Natural killer cell (primary cell): Measurements from ENCODE around the gene AIDA. TPM values are rescaled to one million over a fixed set of nuclear protein-coding genes. Genes with fewer than 3 reads are reported as not detected.
"Not testable (repeated sequence)": the region's sequence is repeated elsewhere in the genome, so short reads cannot be mapped to it uniquely, and the experiment has no call there.

Source experiments
- ATAC-seq, 3 donors: fragments of 150-1000 bp in 2 of 3; fragments of 200-7000 bp in 1 of 3; cut with Tn5 transposase; 1 replicate in 1 of 3; 2 replicates in 2 of 3; pipeline ENCODE4 v1.10.0; 2021; ENCODE audit warnings: mild to moderate bottlenecking in 2 of 3, moderate library complexity in 2 of 3
- DNase-seq, 2 donors: peaks; one replicate each; pipeline versions ENCODE4 v3.0.0 to v3.0.0-alpha.2; 2013 to 2021; ENCODE audit warnings: mixed read lengths in 1 of 2
- H3K27ac ChIP-seq: one replicate; pipeline ENCODE4 v1.5.1; 2013; ENCODE audit warnings: mild to moderate bottlenecking, low read length
- H3K27me3 ChIP-seq: one replicate; pipeline ENCODE4 v1.6.1; 2013; ENCODE audit warnings: low read length; ENCODE audit not compliant: control insufficient read depth, insufficient read depth
- H3K36me3 ChIP-seq: one replicate; pipeline ENCODE4 v1.6.1; 2013; ENCODE audit warnings: low read length; ENCODE audit not compliant: control insufficient read depth, insufficient read depth
- H3K4me1 ChIP-seq: one replicate; pipeline ENCODE4 v1.6.1; 2013; ENCODE audit warnings: low read length; ENCODE audit not compliant: control insufficient read depth, insufficient read depth
- H3K4me3 ChIP-seq: one replicate; pipeline ENCODE4 v1.5.1; 2013; ENCODE audit warnings: low read length
- H3K9me3 ChIP-seq: one replicate; pipeline ENCODE4 v1.6.1; 2013; ENCODE audit warnings: low read length; ENCODE audit not compliant: control insufficient read depth, insufficient read depth
- H3K27ac Mint-ChIP-seq, 2 donors: one replicate each; pipeline ENCODE4 v1.8.0; 2022; ENCODE audit warnings: mild to moderate bottlenecking in 2 of 2, mixed read lengths in 2 of 2, moderate library complexity in 1 of 2
- H3K27me3 Mint-ChIP-seq, 2 donors: one replicate each; pipeline ENCODE4 v1.8.0; 2022; ENCODE audit warnings: low read depth in 2 of 2, mixed read lengths in 2 of 2
- H3K36me3 Mint-ChIP-seq: one replicate; pipeline ENCODE4 v1.8.0; 2022; ENCODE audit warnings: mixed read lengths
- H3K4me1 Mint-ChIP-seq, 2 donors: one replicate each; pipeline ENCODE4 v1.8.0; 2022; ENCODE audit warnings: mixed read lengths in 2 of 2
- H3K4me3 Mint-ChIP-seq: one replicate; pipeline ENCODE4 v1.8.0; 2022; ENCODE audit warnings: mild to moderate bottlenecking, moderate library complexity, mixed read lengths
- H3K9me3 Mint-ChIP-seq, 2 donors: one replicate each; pipeline ENCODE4 v1.8.0; 2022; ENCODE audit warnings: mixed read lengths in 2 of 2
- CTCF ChIP-seq: fragments of 200-600 bp; IDR thresholded peaks from one replicate; pipeline ENCODE4 v1.8.0; 2022; ENCODE audit warnings: antibody characterized with exemption
- WGBS: methylation state at CpG from one replicate; pipeline ENCODE4 v1.1.7; 2013; ENCODE audit warnings: missing lambda C conversion rate; ENCODE audit not compliant: insufficient coverage; 5-methylcytosine and 5-hydroxymethylcytosine counted together
- intact Hi-C: fragments of 100-400 bp; cut with micrococcal nuclease; formaldehyde crosslinking; loops from one replicate; pipeline ENCODE4 v1.14.2; 2022
- total RNA-seq, 4 donors: library from RNA; stranded (reverse); fragments of 120-200 nt in 1 of 4; gene quantifications; one replicate each; pipeline versions ENCODE4 v1.2.3 to v1.2.4, GENCODE V29; 2013 to 2022

AIDA gene
- total RNA-seq, 3 donors from 2014 or later (not counting 1 experiment from before 2014, with no cell fraction given) = 29.7 to 37.2 (median 33.7) TPM

- H3K27me3 Mint-ChIP-seq = no peaks in the 10 kb centered on the region
- no peak overlapping the region for H3K4me3 ChIP-seq
- no peak for ATAC-seq
- no peaks in the 10 kb centered on the region for H3K9me3 ChIP-seq
- peaks cover 27% of the 10 kb centered on the region for H3K36me3 ChIP-seq
- peaks cover 15 to 24% of the 10 kb centered on the region in 2 donors for H3K4me1 Mint-ChIP-seq
- no peak overlapping the region for H3K27ac ChIP-seq
- H3K9me3 Mint-ChIP-seq = no peaks in the 10 kb centered on the region
- WGBS = 100% methylated on average over 1 of the region's 1 CpG
- peaks cover 4% of the 10 kb centered on the region for H3K4me1 ChIP-seq
- DNase-seq = no peak
- no peaks in the 10 kb centered on the region for H3K27me3 ChIP-seq
- peaks cover 8% of the 10 kb centered on the region for H3K36me3 Mint-ChIP-seq
- no peak overlapping the region for H3K27ac Mint-ChIP-seq
- no peak for TF ChIP-seq CTCF
- H3K4me3 Mint-ChIP-seq = no peak overlapping the region
- intact Hi-C loops = no loop called here
These were observed 21.3 kb downstream of the AIDA start for GRCh38 chr1:222691016-222691415.

GRCh38 chr1:222680080-222680479 is 32.2 kb downstream of the AIDA start:
- H3K36me3 Mint-ChIP-seq = no peaks in the 10 kb centered on the region
- intact Hi-C loops = no loop called here

GRCh38 chr1:222670110-222670509 is 42.2 kb downstream of the AIDA start:
- Mint-ChIP-seq H3K27me3 (no peaks in the 10 kb centered on the region), H3K4me1 (no peaks in the 10 kb centered on the region), H3K27ac (peak overlapping the region in 1 of 2 donors; percentile 54), H3K36me3 (peaks cover 25% of the 10 kb centered on the region), H3K4me3 (no peak overlapping the region), H3K9me3 (no peaks in the 10 kb centered on the region)
- 100% methylated on average over 1 of the region's 1 CpG for WGBS
- ATAC-seq = no peak
- no peak for TF ChIP-seq CTCF
- H3K27ac ChIP-seq = no peak overlapping the region
- peaks cover 69% of the 10 kb centered on the region for H3K36me3 ChIP-seq
- H3K9me3 ChIP-seq = no peaks in the 10 kb centered on the region
- H3K4me1 ChIP-seq = no peaks in the 10 kb centered on the region
- intact Hi-C loops = no loop called here
- DNase-seq = no peak
- H3K27me3 ChIP-seq = no peaks in the 10 kb centered on the region
- H3K4me3 ChIP-seq = no peak overlapping the region

More at GRCh38 chr1:222680080-222680479, 32.2 kb downstream of the AIDA start:
- DNase-seq (no peak), ATAC-seq (no peak)
- no peak overlapping the region for H3K4me3 ChIP-seq
- H3K9me3 Mint-ChIP-seq = no peaks in the 10 kb centered on the region
- no peaks in the 10 kb centered on the region for H3K27me3 ChIP-seq
- peaks cover 33% of the 10 kb centered on the region for H3K36me3 ChIP-seq
- 100% methylated on average over 1 of the region's 1 CpG for WGBS
- no peak overlapping the region for H3K4me3 Mint-ChIP-seq
- no peaks in the 10 kb centered on the region for H3K27me3 Mint-ChIP-seq
- no peak overlapping the region for H3K27ac Mint-ChIP-seq
- H3K4me1 Mint-ChIP-seq = no peaks in the 10 kb centered on the region
- no peaks in the 10 kb centered on the region for H3K9me3 ChIP-seq
- no peak overlapping the region for H3K27ac ChIP-seq
- H3K4me1 ChIP-seq = no peaks in the 10 kb centered on the region
- TF ChIP-seq CTCF = no peak

GRCh38 chr1:222669107-222669506 is 43.2 kb downstream of the AIDA start:
- H3K27me3 Mint-ChIP-seq, H3K9me3 ChIP-seq, H3K9me3 Mint-ChIP-seq, H3K27ac Mint-ChIP-seq, ATAC-seq, H3K27me3 ChIP-seq, H3K4me1 Mint-ChIP-seq, DNase-seq, H3K4me3 ChIP-seq, H3K27ac ChIP-seq, H3K4me1 ChIP-seq, intact Hi-C loops, H3K4me3 Mint-ChIP-seq: not testable (repeated sequence)
- no CpG with 5 or more reads among the region's 2 CpGs for WGBS
- H3K36me3 ChIP-seq = peaks cover 69% of the 10 kb centered on the region
- H3K36me3 Mint-ChIP-seq = peaks cover 31% of the 10 kb centered on the region

- ATAC-seq = not testable (repeated sequence)
- peaks cover 34% of the 10 kb centered on the region for H3K36me3 Mint-ChIP-seq
- WGBS = no CpG with 5 or more reads among the region's 4 CpGs
These were observed 44.1 kb downstream of the AIDA start for GRCh38 chr1:222668184-222668583.

More at GRCh38 chr1:222668184-222668583, 44.1 kb downstream of the AIDA start:
- H3K4me3 Mint-ChIP-seq, H3K4me1 Mint-ChIP-seq, H3K4me3 ChIP-seq, H3K27me3 ChIP-seq, H3K4me1 ChIP-seq, intact Hi-C loops, H3K9me3 Mint-ChIP-seq, H3K27ac ChIP-seq, DNase-seq, H3K27me3 Mint-ChIP-seq, H3K9me3 ChIP-seq, H3K27ac Mint-ChIP-seq: not testable (repeated sequence)
- H3K36me3 ChIP-seq = peaks cover 77% of the 10 kb centered on the region
